NCI-H2029 treated with DMSO at 0.1 percent for 48 hours (cell line): ENCODE measurements around the gene ZNF804A.

Source experiments
- DNase-seq: peaks from one replicate; lab custom pipeline; 2025; lab: John Stamatoyannopoulos, UW

The ZNF804A gene

GRCh38 chr2:184610891-184611290 lies 12.6 kb downstream of the ZNF804A start:
- no peak for DNase-seq

GRCh38 chr2:184611361-184612085 lies 13.2 kb downstream of the ZNF804A start:
- DNase-seq = peak; percentile 2

DNA sequence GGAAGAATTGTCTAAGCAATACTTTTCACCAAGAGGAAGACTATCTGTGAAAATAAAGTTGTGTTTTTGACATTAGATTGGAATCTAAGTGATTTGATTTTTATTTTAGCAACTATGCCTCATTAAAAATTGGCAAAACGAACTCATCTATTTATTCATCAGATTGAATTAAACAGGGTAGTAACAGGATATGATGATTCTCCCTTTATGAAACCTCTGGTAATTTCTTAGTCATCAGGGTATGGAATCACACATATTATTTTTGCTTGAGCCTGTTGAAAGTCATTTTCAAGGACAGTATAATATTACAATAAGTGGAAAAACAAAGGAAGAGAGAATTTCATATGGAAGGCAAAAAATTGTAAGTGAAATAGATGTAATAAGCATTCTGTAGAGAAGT lies 22.0 kb downstream of the ZNF804A start:
- DNase-seq = no peak

- DNase-seq = no peak
Observed at GRCh38 chr2:184624311-184624710, 26.0 kb downstream of the ZNF804A start.

DNA sequence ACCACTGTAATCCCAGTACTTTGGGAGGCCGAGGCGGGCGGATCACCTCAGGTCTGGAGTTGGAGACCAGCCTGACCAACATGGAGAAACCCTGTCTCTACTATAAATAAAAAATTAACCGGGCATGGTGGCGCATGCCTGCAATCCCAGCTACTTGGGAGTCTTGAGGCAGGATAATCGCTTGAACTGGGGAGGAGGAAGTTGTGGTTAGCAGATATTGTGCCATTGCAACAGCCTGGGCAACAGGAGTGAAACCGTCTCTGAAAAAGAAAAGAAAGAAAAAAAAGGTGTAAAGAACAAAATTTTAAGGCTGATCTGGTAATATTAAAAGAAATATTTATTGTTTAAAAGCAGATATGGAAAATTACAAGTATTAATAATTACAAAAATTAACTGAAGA lies 29.7 kb downstream of the ZNF804A start:
- DNase-seq = no peak

DNA sequence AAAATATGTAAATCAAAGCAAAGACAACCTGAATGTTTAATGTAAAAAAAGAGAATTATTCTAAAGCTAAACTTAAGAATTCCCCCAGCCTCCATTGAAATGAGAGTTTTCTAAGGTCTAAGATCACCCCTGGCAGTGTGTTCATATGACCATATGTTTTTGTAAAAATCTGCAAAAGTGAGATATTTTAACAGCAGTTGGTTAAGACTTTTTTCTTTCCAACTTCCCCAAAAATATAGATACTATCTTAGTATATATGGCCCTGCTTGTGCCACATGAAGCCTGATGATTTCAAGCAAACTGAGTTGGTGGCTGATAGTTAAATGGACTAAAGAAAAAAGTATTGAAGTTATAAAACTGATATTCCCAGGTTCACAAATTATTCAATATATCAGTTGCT lies 35.4 kb downstream of the ZNF804A start:
- no peak for DNase-seq

- DNase-seq = no peak
Observed at GRCh38 chr2:184637781-184638180, 39.5 kb downstream of the ZNF804A start.

DNA sequence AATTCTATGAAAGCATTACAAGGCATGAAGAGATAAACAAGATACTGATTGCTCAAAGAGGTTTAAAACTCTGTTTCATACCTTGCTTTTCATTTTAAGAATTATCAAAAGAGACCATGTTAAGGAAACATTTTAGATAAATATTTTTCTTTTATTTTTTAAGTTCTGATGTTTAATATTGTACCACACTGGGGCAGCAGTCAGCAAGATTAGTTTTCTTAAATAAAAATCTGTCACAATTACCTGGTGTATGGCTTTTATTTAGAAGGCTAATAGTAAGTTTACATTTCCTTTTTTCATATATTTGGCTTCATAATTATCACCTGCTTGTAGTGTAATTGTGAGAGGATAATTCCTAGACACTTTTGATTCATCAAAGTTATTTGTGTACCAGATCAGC lies 46.4 kb downstream of the ZNF804A start:
- DNase-seq = no peak

DNA sequence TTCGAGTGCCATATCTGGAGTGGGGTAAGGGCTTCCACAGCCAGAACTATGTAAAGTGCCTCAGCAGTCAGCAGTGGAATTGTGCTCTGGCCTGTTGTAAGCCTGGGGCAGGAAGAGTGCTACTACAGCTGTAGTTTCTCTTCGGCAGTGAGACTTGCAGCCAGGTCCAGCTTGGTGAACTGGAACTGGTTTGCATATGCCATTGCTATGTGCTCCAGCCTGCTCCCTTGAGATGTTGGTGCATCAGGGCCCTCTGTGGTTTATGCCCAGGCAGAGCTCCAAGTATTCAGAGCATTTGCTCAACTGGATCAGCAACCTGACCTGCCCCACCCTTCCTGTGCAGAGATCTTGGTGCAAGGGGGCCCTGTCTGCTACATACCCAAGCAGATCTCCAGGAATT lies 47.8 kb downstream of the ZNF804A start:
- DNase-seq = no peak

GRCh38 chr2:184646593-184646992 lies 48.3 kb downstream of the ZNF804A start:
- DNase-seq = no peak

DNA sequence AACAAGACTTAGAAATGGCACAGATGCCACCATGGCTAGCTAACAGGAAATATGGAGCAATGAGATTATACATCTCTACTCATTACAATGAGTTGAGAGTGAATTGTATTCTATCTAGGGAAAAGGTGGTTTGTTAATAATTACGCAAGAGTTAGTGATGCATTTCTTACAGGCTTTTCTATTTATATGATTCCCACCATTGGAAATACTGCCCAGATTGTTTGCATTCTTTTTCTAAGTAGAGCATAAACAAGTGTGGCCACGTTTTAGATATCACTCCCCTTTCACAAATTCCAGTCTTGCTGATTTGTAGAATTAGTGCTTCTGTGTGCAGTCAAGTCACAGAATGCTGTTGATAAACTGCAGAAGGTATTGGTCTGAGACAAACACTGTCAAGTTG lies 56.6 kb downstream of the ZNF804A start:
- DNase-seq = no peak

DNA sequence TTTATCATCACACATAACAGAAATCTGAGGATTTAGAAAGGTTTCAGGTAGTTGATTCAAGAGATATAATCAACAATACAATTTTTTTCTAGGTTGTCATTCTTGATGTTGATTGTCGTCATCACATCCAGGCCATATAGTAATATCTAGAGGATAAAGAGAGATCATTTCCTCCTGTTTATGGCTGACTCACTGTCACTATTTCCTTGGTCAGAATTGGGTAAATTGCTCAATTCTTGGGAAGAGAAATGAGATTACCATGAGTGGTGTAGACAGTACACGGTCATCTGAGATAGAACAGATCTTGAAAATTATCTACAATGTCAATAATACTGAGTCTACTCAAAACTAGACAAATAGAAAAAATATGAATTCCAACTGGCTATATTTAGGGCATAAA lies 78.8 kb downstream of the ZNF804A start:
- DNase-seq = no peak

- DNase-seq = no peak
Observed at GRCh38 chr2:184679219-184680018, 81.1 kb downstream of the ZNF804A start.

- DNase-seq = no peak
Observed at GRCh38 chr2:184680825-184681224, 82.5 kb downstream of the ZNF804A start.

DNA sequence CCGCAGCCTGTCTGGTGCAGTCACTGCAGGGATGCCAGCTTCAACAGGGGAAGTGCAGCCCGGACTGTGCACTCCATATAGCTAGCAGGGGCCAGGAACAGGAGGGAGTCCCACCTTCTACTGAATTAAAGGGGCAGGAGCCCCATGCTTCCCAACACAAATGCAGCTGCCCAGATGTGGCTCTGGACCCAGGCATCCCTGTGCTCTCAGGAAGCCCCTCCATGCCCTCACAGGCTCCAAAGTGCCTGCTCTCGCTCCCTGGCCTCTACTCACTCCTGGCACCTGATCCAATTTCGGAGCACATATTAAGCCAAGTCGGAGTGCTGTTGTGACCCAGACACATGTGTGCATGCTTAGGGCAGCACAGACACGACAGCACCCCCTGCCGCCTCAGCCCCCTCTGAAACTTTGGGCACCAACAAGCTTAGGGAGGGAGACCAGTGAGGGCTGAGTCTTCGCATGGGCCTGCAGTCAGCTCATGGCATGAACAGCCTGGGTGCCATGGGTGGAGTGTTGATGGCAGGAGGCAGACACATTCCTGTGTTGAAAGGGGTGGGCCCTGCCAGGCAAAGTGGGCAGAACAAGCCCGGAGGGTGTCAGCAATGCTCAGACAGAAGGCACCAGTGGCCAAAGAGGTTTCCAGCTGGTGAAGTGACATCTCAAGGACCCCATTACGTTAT lies 83.5 kb downstream of the ZNF804A start:
- DNase-seq = no peak

- DNase-seq = no peak
Observed at GRCh38 chr2:184683911-184684310, 85.6 kb downstream of the ZNF804A start.

- no peak for DNase-seq
Observed at GRCh38 chr2:184685999-184686841, 87.9 kb downstream of the ZNF804A start.

DNA sequence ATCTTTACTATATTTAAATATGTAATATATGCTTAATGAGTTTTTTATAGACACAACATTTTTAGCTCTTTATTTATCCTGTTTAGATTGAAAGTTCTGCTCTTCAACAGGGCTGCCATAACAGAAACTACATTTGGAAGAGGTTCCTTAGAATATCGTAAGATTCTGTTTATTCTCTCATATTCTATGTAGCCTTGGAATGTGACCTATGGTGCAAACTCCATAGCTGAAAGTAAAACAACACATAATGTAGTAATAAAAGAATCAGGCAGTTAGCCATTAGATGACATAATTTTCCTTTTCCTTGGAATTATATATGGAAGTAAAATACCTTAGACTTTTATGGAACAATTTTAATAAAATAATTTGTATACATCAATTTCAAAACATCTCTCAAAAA lies 91.3 kb downstream of the ZNF804A start:
- DNase-seq = no peak

DNA sequence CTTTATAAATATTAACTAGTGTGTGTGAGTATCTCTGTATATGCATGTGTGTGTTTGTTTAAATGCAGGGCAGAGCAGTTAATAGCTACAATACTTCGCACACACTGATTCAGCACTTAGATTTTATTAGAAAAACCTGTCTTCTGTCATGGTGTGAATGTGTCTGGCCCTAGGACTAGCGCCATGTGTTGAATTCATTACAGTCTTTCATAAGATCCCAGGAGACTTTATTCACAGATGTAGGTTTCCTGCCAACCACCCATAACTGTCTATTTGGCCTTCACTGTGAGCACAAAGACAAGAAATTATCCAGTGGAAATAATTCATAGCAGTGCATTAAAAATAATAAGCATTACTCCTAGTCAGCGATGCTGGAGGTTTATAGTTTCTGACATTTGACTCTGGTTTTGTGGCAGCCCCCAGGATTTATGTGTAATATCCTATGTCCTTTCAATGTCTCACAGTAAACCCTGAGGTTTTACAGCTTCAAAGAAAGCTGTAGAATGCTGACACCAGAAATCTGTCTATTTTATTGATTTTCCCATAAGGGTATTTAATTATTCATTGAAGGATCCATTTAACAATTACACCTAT lies 93.9 kb downstream of the ZNF804A start:
- DNase-seq = no peak

DNA sequence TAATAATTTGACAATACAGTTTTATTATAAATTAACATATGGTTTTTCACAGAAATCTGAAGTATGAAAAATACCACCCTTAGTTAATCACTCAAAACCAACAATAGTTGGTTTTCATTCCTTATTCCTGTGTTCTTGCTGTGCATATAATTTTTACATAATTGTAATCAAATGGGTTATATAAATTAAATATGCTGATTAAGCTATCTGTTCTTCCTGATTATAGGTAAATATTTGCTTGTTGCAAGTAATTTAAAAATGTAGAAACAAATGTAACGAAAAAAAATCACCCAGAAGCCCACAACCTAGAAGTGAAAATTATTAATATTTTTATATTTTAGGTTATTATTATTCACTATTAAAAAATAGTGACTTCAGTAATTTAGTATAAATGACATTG lies 98.3 kb downstream of the ZNF804A start:
- DNase-seq = no peak

DNA sequence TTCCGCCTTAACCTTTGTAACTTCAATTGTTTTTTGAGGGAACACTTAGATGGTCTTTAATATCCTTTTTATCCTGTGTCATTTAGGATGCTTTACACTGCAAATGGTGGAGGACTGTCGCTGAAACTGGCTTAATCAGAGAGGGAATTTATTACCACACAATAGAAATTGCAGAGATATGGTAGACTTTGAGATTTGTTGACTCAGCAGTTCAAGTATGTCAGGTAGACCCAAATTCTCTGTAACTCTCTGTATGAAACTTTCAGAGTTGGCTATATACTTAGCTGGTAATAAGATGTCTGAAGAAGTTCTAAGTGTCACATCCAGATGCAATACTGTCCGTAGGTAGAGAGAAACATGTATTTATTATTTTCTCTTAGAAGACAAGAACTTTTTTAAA lies 100.1 kb downstream of the ZNF804A start:
- DNase-seq = no peak

- no peak for DNase-seq
Observed at GRCh38 chr2:184721881-184722280, 123.6 kb downstream of the ZNF804A start.
